GM23338 (cell line): Measurements from ENCODE around the gene FAM168A. TPM values are rescaled to one million over a fixed set of nuclear protein-coding genes. Genes with fewer than 3 reads are reported as not detected.

ENCODE experiments used
- ATAC-seq: fragments of 200-7000 bp; cut with Tn5 transposase; 3 replicates; pipeline ENCODE4 v1.9.1; 2020
- DNase-seq: peaks from one replicate; pipeline ENCODE4 v3.0.0-alpha.2; 2015; ENCODE audit warnings: low spot score
- H2AFZ ChIP-seq: fragments of 200-600 bp; sonication (generic); 2 replicates; pipeline ENCODE4 v1.8.0; 2016; ENCODE audit warnings: antibody characterized with exemption, mild to moderate bottlenecking, moderate library complexity
- H3F3A ChIP-seq: fragments of 200-600 bp; sonication (generic); replicated peaks from 2 replicates; pipeline ENCODE4 v1.8.0; 2017; ENCODE audit warnings: antibody characterized with exemption, mixed run types, low read depth
- H3K27ac ChIP-seq: fragments of 200-600 bp; sonication (generic); 2 replicates; pipeline ENCODE4 v1.6.1; 2016; ENCODE audit warnings: low read depth
- H3K27me3 ChIP-seq: fragments of 200-600 bp; sonication (generic); 2 replicates; pipeline ENCODE4 v1.8.0; 2016; ENCODE audit warnings: mild to moderate bottlenecking, mixed run types, moderate library complexity; ENCODE audit not compliant: insufficient read depth
- H3K36me3 ChIP-seq: fragments of 200-600 bp; sonication (generic); 2 replicates; pipeline ENCODE4 v1.8.0; 2016; ENCODE audit warnings: mild to moderate bottlenecking; ENCODE audit not compliant: insufficient read depth
- H3K4me1 ChIP-seq: fragments of 200-600 bp; sonication (generic); 2 replicates; pipeline ENCODE4 v1.8.0; 2016; ENCODE audit warnings: mild to moderate bottlenecking, moderate library complexity; ENCODE audit not compliant: insufficient read depth
- H3K4me2 ChIP-seq: fragments of 200-600 bp; sonication (generic); 2 replicates; pipeline ENCODE4 v1.7.1; 2017; ENCODE audit warnings: mixed run types
- H3K4me3 ChIP-seq: fragments of 200-600 bp; sonication (generic); 2 replicates; pipeline ENCODE4 v1.6.1; 2016; ENCODE audit warnings: mixed run types
- H3K79me2 ChIP-seq: fragments of 200-600 bp; sonication (generic); replicated peaks from 2 replicates; pipeline ENCODE4 v1.8.0; 2017; ENCODE audit warnings: mild to moderate bottlenecking; ENCODE audit not compliant: insufficient read depth
- H3K9me2 ChIP-seq: fragments of 200-600 bp; sonication (generic); 2 replicates; pipeline ENCODE4 v1.8.0; 2017; ENCODE audit not compliant: insufficient read depth
- H4K20me1 ChIP-seq: fragments of 200-600 bp; sonication (generic); replicated peaks from 2 replicates; pipeline ENCODE4 v1.8.0; 2017; ENCODE audit warnings: mild to moderate bottlenecking; ENCODE audit not compliant: insufficient read depth
- H3K27ac Mint-ChIP-seq: 2 replicates; pipeline ENCODE4 v1.8.0; 2020; ENCODE audit warnings: inconsistent platforms, mild to moderate bottlenecking, moderate library complexity, mixed read lengths
- H3K27me3 Mint-ChIP-seq: 3 replicates; pipeline ENCODE4 v1.8.0; 2022; ENCODE audit warnings: low read depth, mild to moderate bottlenecking, moderate library complexity, mixed read lengths, inconsistent platforms; ENCODE audit not compliant: insufficient read depth, poor library complexity
- H3K36me3 Mint-ChIP-seq: 3 replicates; pipeline ENCODE4 v1.8.0; 2021; ENCODE audit warnings: low read depth, mild to moderate bottlenecking, inconsistent platforms, moderate library complexity, mixed read lengths
- H3K4me1 Mint-ChIP-seq: 3 replicates; pipeline ENCODE4 v1.8.0; 2020; ENCODE audit warnings: mild to moderate bottlenecking, inconsistent platforms, mixed read lengths
- H3K4me3 Mint-ChIP-seq: 3 replicates; pipeline ENCODE4 v1.8.0; 2021; ENCODE audit warnings: moderate library complexity, mild to moderate bottlenecking, inconsistent platforms, mixed read lengths
- H3K9me3 Mint-ChIP-seq: 3 replicates; pipeline ENCODE4 v1.8.0; 2020; ENCODE audit warnings: moderate library complexity, mild to moderate bottlenecking, inconsistent platforms, mixed read lengths
- CREB1 ChIP-seq: fragments of 250-450 bp; sonication (Bioruptor Pico); IDR thresholded peaks from 2 replicates; pipeline ENCODE4 v1.5.0; 2020; ENCODE audit warnings: low read depth, mild to moderate bottlenecking, moderate library complexity
- ETS1 ChIP-seq: IDR thresholded peaks from 2 replicates; pipeline ENCODE4 v1.6.1; 2016; ENCODE audit warnings: antibody characterized with exemption
- EZH2phosphoT487 ChIP-seq: fragments of 200-600 bp; sonication (generic); IDR thresholded peaks from one replicate; pipeline ENCODE4 v1.8.1; 2018; ENCODE audit warnings: antibody characterized with exemption; ENCODE audit not compliant: unreplicated experiment
- JUNB ChIP-seq: IDR thresholded peaks from one replicate; pipeline ENCODE4 v1.6.1; 2016; ENCODE audit warnings: antibody characterized with exemption; ENCODE audit not compliant: unreplicated experiment
- NANOG ChIP-seq: IDR thresholded peaks from 2 replicates; pipeline ENCODE4 v1.6.1; 2016; ENCODE audit warnings: antibody characterized with exemption, borderline replicate concordance
- POLR2AphosphoS5 ChIP-seq: IDR thresholded peaks from 2 replicates; pipeline ENCODE4 v1.6.1; 2016; ENCODE audit warnings: antibody characterized with exemption, low read depth
- ZNF331 ChIP-seq: fragments of 250-450 bp; sonication (Bioruptor Pico); IDR thresholded peaks from 2 replicates; pipeline ENCODE4 v1.5.0; 2020; ENCODE audit warnings: low read depth, mild to moderate bottlenecking, moderate library complexity
- ZNF462 ChIP-seq: fragments of 250-450 bp; sonication (Bioruptor Pico); IDR thresholded peaks from 2 replicates; pipeline ENCODE4 v1.5.0; 2020; ENCODE audit warnings: mild to moderate bottlenecking, moderate library complexity
- polyA plus RNA-seq: library from polyadenylated mRNA; unstranded; fragments of >200 nt; fragmentation: Nextera tagmentation; extraction: Ambion mirVana; gene quantifications from 2 replicates; pipeline ENCODE4 v1.2.1, GENCODE V29; 2016
- total RNA-seq: library from RNA; depleted of rRNA; stranded (reverse); fragments of >200 nt; shearing (Covaris generic); gene quantifications from 2 replicates; pipeline ENCODE4 v1.2.3, GENCODE V29; 2014

Gene FAM168A
- total and polyA plus RNA-seq, 2 experiments from 2014 or later: 8.0 to 20.3 TPM

- no peak for TF ChIP-seq ZNF462 (CRISPR knock-in tag)
- TF ChIP-seq ZNF331 (CRISPR knock-in tag): no peak
- no peak for TF ChIP-seq CREB1 (CRISPR knock-in tag)
- no peak for TF ChIP-seq POLR2AphosphoS5
- no peak for TF ChIP-seq ETS1
- TF ChIP-seq EZH2phosphoT487: no peak
Measured at GRCh38 chr11:73518195-73518594, 79.7 kb downstream of the FAM168A start (continued).

GRCh38 chr11:73516080-73516479, 81.8 kb downstream of the FAM168A start:
- H3K27ac ChIP-seq: no peak overlapping the region
- H3K36me3 Mint-ChIP-seq: no peaks in the 10 kb centered on the region
- H3K9me3 Mint-ChIP-seq: no peaks in the 10 kb centered on the region
- H4K20me1 ChIP-seq: no peaks in the 10 kb centered on the region; the same call in 1 of the 2 replicates
- no peaks in the 10 kb centered on the region for H3K27me3 ChIP-seq
- H3K4me1 Mint-ChIP-seq: peaks cover 8% of the 10 kb centered on the region
- ATAC-seq: no peak
- DNase-seq: no peak
- H3K27me3 Mint-ChIP-seq: no peaks in the 10 kb centered on the region
- peaks cover 3% of the 10 kb centered on the region; the same call in 1 of the 2 replicates for H3K4me1 ChIP-seq
- no peak overlapping the region for H3K4me2 ChIP-seq
- no peak overlapping the region for H3K4me3 ChIP-seq
- H2AFZ ChIP-seq: no peak overlapping the region
- no peaks in the 10 kb centered on the region for H3F3A ChIP-seq
- H3K27ac Mint-ChIP-seq: no peak overlapping the region
- H3K79me2 ChIP-seq: peaks cover 31% of the 10 kb centered on the region
- no peak overlapping the region for H3K4me3 Mint-ChIP-seq
- H3K36me3 ChIP-seq: no peaks in the 10 kb centered on the region
- H3K9me2 ChIP-seq: no peaks in the 10 kb centered on the region
- TF ChIP-seq CREB1 (CRISPR knock-in tag) (no peak), NANOG (no peak), ZNF462 (CRISPR knock-in tag) (no peak), EZH2phosphoT487 (no peak), JUNB (no peak)
